Measurements from ENCODE around the gene LYZL6. TPM values are rescaled to one million over a fixed set of nuclear protein-coding genes. Genes with fewer than 3 reads are reported as not detected.

LYZL6 gene
- total RNA-seq, 1 experiment from 2014 or later: not detected

GRCh38 chr17:35981246-35981645, 37.7 kb upstream of the LYZL6 start, which contains the start of gene CCL16:
TSS of gene CCL16 (minus strand) at chr17:35981497. CDS start at chr17:35981420, 77 bp downstream.
- no TSS peak for BruUV-seq (replicated peaks)
- DNase-seq (ENCODE audit: low read depth, low spot score) (no peak), ATAC-seq (no peak)
- Histone ChIP-seq H3K9me3 (ENCODE audit: control insufficient read depth in 1 of 2, insufficient read depth in 1 of 2, low read depth in 1 of 2, low read length in 2 of 2) (no peaks in the 10 kb centered on the region), H4K20me1 (ENCODE audit: insufficient read depth) (no peaks in the 10 kb centered on the region), H3K9ac (ENCODE audit: low read length) (no peak within 1 kb of the TSS), H3K4me3 (replicated peaks in 1 of 2; ENCODE audit: low read depth in 1 of 2, low read length in 2 of 2) (no peak within 1 kb of the TSS), H3K9me2 (ENCODE audit: insufficient read depth) (no peaks in the 10 kb centered on the region), H2AFZ (ENCODE audit: low read depth, low read length, poor library complexity, severe bottlenecking) (no peak within 1 kb of the TSS), H3K4me2 (ENCODE audit: low read length) (no peak within 1 kb of the TSS), H3K27me3 (ENCODE audit: insufficient read depth, low read length) (no peaks in the 10 kb centered on the region), H3K27ac (ENCODE audit: low read depth, low read length) (no peak within 1 kb of the TSS), H3K79me2 (ENCODE audit: insufficient read depth, low read length) (no peaks in the 10 kb centered on the region), H3K4me1 (ENCODE audit: control insufficient read depth in 1 of 2, insufficient read depth in 2 of 2, low read length in 2 of 2) (no peaks in the 10 kb centered on the region), H3K36me3 (ENCODE audit: control insufficient read depth in 1 of 2, insufficient read depth in 2 of 2, low read length in 2 of 2) (no peaks in the 10 kb centered on the region)
- intact Hi-C loops (cut with micrococcal nuclease): no loop called here
- ChIA-PET POLR2A (no interaction called here), CTCF (interaction anchor here (1.7 to 2.6 kb wide), 2 partner anchors 12 to 168 kb away, joined by 5 to 11 read pairs; no protein-coding TSS in a partner anchor), RAD21 (ENCODE audit: low non-redundant PET in 1 of 2, low total read pairs in 2 of 2, uncharacterized antibody in 2 of 2, unreplicated experiment in 2 of 2) (no interaction called here)
- TF ChIP-seq MAX (IDR thresholded peaks at IDR 0.05): no peak
- no peak for TF ChIP-seq ZFX (IDR thresholded peaks at IDR 0.05)
- TF ChIP-seq EGR1 (IDR thresholded peaks at IDR 0.05; ENCODE audit: low read depth): no peak
- no peak for TF ChIP-seq ELF1 (IDR thresholded peaks at IDR 0.05; ENCODE audit: borderline replicate concordance, low read depth)

DNA sequence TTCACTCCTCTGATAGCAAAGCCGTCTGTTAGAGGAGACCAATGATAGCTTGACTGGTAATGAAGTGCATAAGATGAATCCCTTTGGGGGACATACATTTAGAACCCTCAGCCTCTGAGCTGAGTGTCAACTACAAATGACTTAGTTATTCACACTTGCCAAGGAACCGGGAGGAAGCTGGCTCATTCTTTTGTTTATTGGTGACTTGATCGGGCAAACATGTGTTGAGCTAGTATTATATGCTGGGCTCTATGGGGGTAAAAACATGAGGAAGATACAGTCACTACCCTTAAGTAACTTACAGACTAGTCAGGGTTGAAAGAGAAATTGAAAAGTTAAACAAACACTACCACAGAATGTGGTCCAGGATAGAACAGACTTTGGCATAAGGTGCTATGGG, 34.8 kb upstream of the LYZL6 start:
- ChIA-PET CTCF (interaction anchor here (1.3 to 4.8 kb wide), 3 partner anchors 9 to 171 kb away, joined by 3 to 112 read pairs (median 4); no protein-coding TSS in a partner anchor), POLR2A (no interaction called here), RAD21 (ENCODE audit: low non-redundant PET in 1 of 2, low total read pairs in 2 of 2, uncharacterized antibody in 2 of 2, unreplicated experiment in 2 of 2) (no interaction called here)
- Histone ChIP-seq H4K20me1 (ENCODE audit: insufficient read depth) (no peaks in the 10 kb centered on the region), H3K79me2 (ENCODE audit: insufficient read depth, low read length) (no peaks in the 10 kb centered on the region), H3K27me3 (ENCODE audit: insufficient read depth, low read length) (no peaks in the 10 kb centered on the region), H3K4me1 (ENCODE audit: control insufficient read depth in 1 of 2, insufficient read depth in 2 of 2, low read length in 2 of 2) (peaks cover 0 to 3% of the 10 kb centered on the region in 2 experiments; a peak in 1 of 4 replicates), H3K9ac (ENCODE audit: low read length) (no peak overlapping the region), H3K9me3 (ENCODE audit: control insufficient read depth in 1 of 2, insufficient read depth in 1 of 2, low read depth in 1 of 2, low read length in 2 of 2) (no peaks in the 10 kb centered on the region), H3K4me2 (ENCODE audit: low read length) (no peak overlapping the region), H3K9me2 (ENCODE audit: insufficient read depth) (no peaks in the 10 kb centered on the region), H2AFZ (ENCODE audit: low read depth, low read length, poor library complexity, severe bottlenecking) (no peak overlapping the region), H3K36me3 (ENCODE audit: control insufficient read depth in 1 of 2, insufficient read depth in 2 of 2, low read length in 2 of 2) (no peaks in the 10 kb centered on the region), H3K4me3 (replicated peaks in 1 of 2; ENCODE audit: low read depth in 1 of 2, low read length in 2 of 2) (no peak overlapping the region), H3K27ac (ENCODE audit: low read depth, low read length) (no peak overlapping the region)
- intact Hi-C loops (cut with micrococcal nuclease): no loop called here
- ATAC-seq (no peak), DNase-seq (ENCODE audit: low read depth, low spot score) (no peak)
- BruUV-seq (replicated peaks): no TSS peak
- TF ChIP-seq EGR1 (IDR thresholded peaks at IDR 0.05; ENCODE audit: low read depth) (no peak), REST (IDR thresholded peaks at IDR 0.05; ENCODE audit: low read depth) (no peak), FOSL1 (IDR thresholded peaks at IDR 0.05; ENCODE audit: low read depth) (no peak), JUND (IDR thresholded peaks at IDR 0.05) (no peak), POLR2AphosphoS5 (IDR thresholded peaks at IDR 0.05; ENCODE audit: low read depth, low read length) (no peak), ATF3 (IDR thresholded peaks at IDR 0.05) (no peak), EZH2 (IDR thresholded peaks at IDR 0.05) (no peak), CEBPB (IDR thresholded peaks at IDR 0.05; ENCODE audit: low read depth) (no peak), YY1 (IDR thresholded peaks at IDR 0.05; ENCODE audit: extremely low read depth, insufficient replicate concordance, low read depth, low read length) (no peak), CBX3 (IDR thresholded peaks at IDR 0.05; ENCODE audit: low read depth) (no peak), ZFX (IDR thresholded peaks at IDR 0.05) (no peak), EZH2phosphoT487 (IDR thresholded peaks at IDR 0.05; ENCODE audit: borderline replicate concordance) (no peak), ZNF274 (IDR thresholded peaks at IDR 0.05; ENCODE audit: low read depth, low read length) (no peak)
